ENCODE results near the gene TUBGCP6.
"Not testable (repeated sequence)": the region's sequence is repeated elsewhere in the genome, so short reads cannot be mapped to it uniquely, and the experiment has no call there.

TUBGCP6 gene

DNA sequence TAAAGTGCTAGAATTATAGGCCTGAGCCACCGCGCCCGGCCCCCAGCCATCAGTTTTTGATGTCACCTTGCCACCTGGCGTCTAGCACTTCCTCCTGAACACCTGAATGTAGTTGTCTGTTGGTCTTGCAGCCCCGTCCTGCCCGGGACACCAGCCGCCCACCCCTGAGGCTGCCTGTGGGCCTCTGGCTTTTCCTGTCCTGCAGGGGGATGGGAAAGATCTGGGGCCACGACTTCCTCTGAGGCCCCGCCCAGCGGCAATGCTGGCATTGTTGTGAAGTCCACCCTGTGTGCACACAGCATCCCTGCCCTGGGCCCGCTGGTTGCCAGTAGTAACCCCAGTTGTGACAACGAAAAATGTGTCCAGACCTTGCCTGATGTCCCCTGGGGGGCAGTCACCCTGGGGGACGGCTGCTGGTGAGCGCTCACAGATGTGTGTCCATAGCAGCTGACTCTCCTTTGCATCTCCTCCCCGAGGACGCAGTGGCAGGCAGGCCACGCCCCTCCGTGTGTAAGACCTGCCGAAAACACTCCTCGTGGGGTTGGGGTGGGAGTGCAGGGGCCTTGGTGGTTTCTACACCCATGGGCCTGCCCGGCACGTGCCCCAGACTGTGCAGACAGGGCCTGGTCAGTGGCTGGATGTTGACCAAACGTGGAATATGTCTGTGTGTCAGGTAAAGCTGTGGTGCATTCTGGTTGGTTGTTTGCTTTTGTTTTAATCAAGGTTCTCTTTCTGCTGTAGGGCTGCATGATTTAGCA lies 37.3 kb downstream of the TUBGCP6 start:
- no peak for DNase-seq

DNA sequence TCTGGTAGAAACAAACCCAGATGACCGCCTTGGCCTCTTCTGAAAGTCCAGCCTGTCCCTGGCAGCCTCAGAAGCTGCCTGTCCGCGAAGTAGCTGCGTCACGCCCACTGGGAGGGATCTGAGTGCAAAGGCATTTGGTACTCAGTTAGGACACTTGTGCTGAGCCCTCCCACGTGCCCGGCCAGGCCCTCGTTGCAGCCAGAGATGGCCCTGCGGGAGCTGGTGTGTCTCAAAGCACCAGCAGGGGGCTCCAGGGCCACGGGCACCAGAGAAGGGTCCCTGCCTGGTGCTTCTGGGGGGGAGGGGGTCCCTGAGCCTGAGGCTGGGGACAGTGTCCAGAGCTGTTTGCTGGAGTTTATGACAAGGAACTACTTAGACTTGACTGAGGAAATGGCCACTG lies 38.2 kb downstream of the TUBGCP6 start:
- no peak for DNase-seq

DNA sequence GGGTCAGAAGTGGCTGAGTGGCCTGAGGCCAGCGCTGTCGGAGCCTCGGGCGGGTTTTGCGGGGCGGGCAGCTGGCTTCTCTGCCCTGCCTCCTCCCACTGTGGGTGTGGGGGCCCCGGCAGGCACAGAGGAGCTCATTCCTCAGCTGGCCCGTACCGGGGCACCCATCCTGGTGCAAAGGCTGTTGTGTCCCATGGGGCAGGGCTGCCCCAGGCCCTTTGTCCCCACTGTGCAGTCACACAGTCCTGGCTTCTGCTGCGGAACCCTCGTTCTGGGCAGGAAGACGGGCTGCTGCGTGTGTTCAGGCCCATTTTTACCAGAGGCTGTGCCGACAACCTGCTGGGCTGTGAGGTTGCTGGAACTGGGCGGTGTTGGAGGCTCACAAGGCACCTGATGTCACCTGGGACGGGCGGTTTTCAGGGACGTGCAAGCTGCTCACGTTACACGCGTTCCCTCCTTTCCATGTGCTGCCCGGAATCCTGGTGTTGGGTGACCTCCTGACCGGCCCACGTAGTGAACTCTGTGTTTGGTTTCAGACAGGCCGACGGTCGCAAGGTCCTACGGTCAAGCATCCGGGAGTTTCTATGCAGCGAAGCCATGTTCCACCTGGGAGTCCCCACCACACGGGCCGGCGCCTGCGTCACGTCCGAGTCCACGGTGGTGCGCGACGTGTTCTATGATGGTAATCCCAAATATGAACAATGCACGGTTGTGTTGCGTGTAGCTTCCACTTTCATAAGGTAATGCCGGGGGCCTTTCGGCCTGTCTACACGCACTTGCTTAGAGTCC lies 38.8 kb downstream of the TUBGCP6 start:
- no peak for DNase-seq

GRCh38 chr22:50204998-50205397 lies 39.8 kb downstream of the TUBGCP6 start:
- not testable (repeated sequence) for DNase-seq

DNA sequence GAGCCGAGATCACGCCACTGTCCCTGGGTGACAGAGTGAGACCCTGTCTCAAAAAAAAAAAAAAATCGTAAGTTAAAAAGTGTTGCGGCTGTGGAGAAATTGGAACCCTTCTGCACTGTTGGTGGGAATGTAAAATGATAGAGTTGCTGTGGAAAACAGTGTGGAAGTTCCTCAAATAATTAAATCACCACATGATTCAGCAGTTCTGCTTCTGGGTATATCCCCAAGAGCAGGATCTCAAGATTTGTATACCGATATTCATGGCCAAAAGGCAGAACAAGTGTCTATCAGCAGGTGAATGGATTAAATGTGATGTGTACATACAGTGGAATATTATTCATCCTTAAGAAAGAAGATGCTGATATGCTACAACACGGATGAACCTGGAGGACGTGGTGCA lies 40.3 kb downstream of the TUBGCP6 start:
- DNase-seq: no peak

DNA sequence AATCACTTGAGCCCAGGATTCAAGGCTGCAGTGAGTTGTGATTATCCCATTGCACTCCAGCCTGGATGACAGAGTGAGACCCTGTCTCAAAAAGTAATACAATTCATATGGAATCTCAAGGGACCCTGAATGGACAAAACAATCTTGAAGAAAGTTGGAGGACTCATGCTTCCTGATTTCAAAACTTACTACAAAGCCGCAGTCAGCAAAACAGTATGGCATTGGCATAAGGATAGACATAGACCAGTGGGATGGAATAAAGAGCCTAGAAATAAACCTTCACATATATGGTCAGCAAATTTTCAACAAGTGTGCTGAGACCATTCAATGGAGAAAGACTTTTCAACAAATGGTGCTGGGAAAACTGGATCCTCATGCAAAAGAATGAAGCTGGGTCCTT lies 41.5 kb downstream of the TUBGCP6 start:
- DNase-seq: no peak

DNA sequence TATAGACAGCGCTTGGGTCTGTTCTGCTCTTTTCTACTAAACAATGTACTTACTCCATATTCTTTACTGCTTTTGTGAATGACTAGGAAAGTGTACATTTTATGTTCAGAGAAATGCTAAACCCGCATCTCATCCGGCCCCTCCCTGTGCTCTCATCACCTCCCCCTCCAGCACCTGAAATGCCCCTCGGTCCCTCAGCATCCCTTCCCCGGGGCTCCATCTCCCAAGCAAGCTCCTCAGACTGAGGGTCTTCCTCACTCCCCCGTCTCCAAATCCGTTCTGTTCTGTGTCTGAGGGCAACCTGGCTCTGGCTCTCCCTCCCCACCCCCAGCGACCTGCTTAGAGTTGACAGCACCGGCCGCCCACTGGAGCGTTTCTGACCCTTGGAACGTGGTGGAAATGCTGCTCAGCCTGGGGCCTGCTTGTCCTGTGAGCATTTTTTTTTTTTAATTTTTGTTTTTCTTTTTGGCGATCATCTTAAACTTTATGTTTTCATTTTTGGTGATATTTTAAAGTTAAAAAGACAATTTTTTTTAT lies 42.6 kb downstream of the TUBGCP6 start:
- no peak for DNase-seq

GRCh38 chr22:50201191-50202129 lies 43.4 kb downstream of the TUBGCP6 start:
- DNase-seq: peak in 1 of 6 experiments; percentile 22

DNA sequence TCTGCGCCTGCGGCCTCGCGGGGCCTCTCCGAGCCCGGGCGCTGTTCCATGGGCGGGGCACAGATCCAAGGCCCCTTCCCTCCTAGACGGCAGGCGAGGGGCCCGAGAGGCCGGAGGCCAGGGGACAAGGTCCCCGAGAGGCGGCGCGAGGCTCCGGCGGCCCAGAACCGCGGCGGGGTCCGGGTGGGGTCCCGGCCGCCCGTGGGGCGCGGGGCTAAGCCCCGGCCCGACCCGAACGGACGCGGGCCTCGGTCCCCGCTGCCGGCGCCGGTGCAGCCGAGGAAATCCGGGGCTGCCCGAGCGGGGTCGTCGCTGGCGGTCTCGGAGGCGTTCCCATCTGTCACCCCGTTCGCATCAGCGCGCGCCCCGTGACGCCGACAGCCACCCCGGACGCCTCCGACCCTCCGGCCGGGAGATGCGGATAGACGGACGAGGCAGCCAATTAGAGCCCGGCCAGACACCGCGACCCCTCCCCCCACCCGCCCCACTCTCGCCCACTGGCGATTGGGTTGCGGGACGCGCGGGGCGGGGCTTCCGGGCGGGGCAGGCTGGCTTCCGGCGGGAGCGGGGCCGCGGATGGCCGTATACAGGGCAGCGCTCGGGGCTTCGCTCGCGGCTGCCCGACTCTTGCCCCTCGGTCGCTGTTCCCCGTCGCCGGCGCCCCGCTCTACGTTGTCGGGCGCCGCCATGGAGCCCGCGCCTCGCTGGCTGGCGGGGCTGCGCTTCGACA lies 44.2 kb downstream of the TUBGCP6 start, which contains the start of gene SELENOO:
Gene SELENOO, plus strand, starts transcription at position 551 of the 730 bp plus-strand sequence. Its CDS starts 26 bp downstream, at position 577.
- peak; percentile 75 to 88 (median 84) for DNase-seq

- peak in 1 of 6 experiments; percentile 14 for DNase-seq
Measured at GRCh38 chr22:50199829-50200460, 44.9 kb downstream of the TUBGCP6 start.

DNA sequence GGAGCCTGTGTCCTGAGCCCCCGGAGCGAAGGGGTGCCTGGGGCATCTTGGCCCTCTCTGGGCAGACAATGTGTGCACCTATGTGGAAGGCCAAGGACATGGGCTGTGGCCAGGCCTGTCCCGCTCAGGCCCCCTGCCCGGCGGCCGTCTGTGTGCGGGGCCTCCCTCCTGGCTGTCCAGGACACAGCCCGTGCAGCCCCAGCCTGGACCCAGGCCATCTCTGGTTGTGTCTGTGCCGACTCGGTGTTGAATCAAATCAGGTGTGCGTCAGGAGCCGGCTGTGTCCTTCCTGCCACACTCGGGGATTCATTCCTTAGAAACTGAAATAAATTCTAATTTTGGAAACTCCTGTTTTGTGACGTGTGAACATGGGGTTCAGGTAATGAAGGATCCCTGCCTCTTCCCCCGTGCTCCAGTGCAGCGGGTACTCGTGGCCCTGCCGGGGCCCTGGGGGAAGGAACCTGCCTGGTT lies 45.5 kb downstream of the TUBGCP6 start:
- DNase-seq: no peak

GRCh38 chr22:50198624-50199017 lies 46.2 kb downstream of the TUBGCP6 start:
- no peak for DNase-seq

- DNase-seq: no peak
Measured at GRCh38 chr22:50197856-50198623, 46.8 kb downstream of the TUBGCP6 start.

DNA sequence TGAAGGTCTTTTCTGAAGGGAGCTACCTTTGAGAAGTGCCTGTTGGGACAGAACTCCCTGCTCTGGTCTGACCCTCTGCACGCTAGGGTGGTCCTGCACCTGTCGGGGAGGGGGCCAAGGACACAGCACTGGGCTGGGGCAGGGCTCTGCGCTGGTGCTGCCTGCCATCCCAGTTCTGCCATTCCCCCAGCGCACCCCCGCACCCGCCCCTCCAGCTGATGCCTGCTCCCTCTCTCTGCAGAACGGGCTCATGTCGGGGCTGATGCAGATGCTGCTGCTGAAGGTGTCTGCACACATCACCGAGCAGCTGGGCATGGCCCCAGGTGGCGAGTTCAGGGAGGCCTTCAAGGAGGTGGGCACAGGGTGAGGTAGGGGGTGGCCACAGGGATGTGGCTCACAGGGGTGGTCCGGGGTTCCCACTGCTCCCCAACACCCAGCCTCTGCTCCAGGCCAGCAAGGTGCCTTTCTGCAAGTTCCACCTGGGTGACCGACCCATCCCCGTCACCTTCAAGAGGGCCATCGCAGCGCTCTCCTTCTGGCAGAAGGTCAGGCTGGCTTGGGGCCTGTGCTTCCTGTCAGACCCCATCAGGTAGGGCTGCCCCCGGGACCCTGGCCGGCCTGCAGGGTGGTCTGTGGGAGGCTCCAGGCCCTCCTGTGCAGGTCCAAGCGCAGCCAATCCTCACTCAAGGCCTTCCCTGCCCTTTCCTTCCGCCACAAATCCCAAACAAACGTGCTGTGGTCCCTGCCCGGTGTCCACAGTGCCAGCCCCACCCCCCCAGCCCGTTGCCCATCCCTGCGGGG lies 47.6 kb downstream of the TUBGCP6 start:
- DNase-seq: no peak

GRCh38 chr22:50196256-50196655 lies 48.6 kb downstream of the TUBGCP6 start:
- no peak for DNase-seq

DNA sequence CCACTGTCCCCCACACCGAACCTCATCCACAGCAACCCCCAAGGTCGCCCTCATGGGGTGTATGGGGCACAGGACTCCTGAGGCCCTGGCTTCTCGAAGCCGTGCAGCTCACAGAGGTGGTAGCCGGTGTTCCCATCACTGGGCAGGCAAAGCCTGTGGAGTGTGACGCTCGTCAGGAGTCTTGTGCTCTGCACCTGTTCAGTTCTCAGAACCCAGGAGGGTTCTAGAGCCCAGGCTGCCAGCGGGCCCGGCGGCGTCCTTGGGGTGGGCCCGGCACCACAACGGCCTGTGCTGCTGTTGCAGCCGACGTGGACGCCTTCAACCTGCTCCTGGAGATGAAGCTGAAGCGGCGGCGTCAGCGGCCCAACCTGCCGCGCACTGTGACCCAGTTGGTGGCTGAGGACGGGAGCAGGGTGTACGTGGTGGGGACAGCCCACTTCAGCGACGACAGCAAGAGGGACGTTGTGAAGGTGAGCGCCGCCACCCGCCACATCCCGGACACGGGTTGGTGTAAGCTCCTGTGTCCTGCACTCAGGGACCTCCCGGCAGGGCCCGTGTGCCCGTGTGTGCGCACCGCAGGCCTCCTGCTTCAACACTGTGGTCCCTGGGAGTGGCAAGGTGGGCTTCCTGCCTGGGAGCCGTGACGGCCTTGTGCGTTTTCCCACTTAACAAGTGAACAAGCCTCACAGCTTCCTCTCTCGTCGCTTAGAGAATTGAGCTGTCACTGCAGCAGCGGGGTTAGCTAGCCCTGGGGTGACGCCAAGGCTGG lies 50.6 kb downstream of the TUBGCP6 start:
- DNase-seq: no peak

DNA sequence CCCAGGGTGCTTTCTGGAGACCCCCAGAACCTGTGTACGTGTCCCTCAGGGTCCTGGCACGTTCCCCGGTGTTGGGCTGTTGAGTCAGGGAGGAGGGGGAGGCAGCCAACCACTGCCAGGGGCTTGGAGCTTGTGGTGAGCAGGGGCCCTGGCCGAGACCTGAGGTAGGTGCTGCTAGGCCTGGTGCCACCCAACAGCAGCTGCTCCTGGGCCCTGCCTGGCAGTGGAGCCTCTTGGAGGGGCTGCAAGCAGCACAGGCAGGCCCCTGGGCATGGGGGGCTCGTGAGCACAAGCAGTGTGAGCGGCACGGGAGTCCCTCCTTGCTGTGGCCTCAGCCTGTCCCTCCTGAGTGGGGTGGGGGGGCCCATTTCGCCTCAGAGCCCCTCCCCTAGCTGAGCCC lies 51.2 kb downstream of the TUBGCP6 start:
- DNase-seq: no peak

- DNase-seq: peak; percentile 31 to 69 (median 52)
Measured at GRCh38 chr22:50192436-50193204, 52.2 kb downstream of the TUBGCP6 start.

Measured in stimulated activated naive CD4-positive, alpha-beta T cell (primary cell).